ENCODE data around the gene CALN1.

DNA sequence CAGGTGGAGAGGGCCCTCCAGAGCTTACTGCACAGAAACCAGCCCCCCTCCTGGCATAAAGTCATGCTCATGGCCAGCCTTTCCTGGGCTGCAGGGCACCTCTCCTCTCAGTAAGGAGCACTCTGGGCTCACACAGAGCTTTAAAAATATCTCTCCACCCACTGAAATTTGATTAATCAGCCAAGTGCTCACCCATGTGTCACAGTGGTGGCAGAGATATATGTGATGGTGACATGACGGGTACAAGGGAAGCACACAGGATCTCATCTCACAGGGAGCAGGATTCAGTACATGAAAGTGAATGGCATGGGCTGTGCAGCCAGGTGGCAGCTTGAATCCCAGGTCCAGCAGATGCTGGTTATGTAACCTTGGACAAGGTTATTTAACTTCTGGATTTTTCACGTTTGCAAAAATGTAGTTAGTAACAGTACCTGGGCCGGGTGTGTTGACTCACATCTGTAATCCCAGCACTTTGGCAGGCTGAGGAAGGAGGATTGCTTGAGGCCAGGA, 144.8 kb downstream of the CALN1 start:
- TF ChIP-seq, protein P1, sequence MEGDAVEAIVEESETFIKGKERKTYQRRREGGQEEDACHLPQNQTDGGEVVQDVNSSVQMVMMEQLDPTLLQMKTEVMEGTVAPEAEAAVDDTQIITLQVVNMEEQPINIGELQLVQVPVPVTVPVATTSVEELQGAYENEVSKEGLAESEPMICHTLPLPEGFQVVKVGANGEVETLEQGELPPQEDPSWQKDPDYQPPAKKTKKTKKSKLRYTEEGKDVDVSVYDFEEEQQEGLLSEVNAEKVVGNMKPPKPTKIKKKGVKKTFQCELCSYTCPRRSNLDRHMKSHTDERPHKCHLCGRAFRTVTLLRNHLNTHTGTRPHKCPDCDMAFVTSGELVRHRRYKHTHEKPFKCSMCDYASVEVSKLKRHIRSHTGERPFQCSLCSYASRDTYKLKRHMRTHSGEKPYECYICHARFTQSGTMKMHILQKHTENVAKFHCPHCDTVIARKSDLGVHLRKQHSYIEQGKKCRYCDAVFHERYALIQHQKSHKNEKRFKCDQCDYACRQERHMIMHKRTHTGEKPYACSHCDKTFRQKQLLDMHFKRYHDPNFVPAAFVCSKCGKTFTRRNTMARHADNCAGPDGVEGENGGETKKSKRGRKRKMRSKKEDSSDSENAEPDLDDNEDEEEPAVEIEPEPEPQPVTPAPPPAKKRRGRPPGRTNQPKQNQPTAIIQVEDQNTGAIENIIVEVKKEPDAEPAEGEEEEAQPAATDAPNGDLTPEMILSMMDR (IDR thresholded peaks at IDR 0.05) = no peak
- no peak for TF ChIP-seq EP300 (IDR thresholded peaks at IDR 0.05)

Measured in ovary (tissue), 3 donors.